Measurements from ENCODE around the gene PPDPF. TPM values are rescaled to one million over a fixed set of nuclear protein-coding genes. Genes with fewer than 3 reads are reported as not detected.

The PPDPF gene
- polyA plus RNA-seq, 2 of the 4 experiments (the other 2 are of a cell fraction), result 7.7 to 217 TPM

DNA sequence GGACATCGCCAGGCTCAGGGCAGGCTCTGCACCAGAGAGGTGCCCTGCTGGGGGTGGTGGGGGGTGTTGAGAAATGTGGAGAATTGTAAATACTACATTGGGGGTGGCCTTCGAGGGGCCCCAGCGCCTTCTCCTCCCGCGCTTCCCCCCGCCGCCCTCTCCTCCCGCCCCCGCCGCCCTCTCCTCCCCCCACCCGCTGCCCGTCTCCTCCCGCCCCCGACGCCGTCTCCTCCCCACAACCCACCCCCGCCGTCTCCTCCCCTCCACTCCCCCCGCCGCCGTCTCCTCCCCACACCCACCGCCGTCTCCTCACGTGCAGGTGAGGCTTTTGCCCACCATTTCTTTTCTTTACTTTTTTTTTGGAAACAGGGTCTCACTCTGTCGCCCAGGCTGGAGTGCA lies 28.5 kb downstream of the PPDPF start:
- ChIA-PET CTCF (interaction anchor here (1.0 to 9.1 kb wide), 2 partner anchors 10 to 226 kb away, joined by 3 to 93 read pairs; partner anchors contain the start of gene PTK6), POLR2A (no interaction called here)
- Histone ChIP-seq H3K4me3 (no peak overlapping the region), H3K27ac (no peak overlapping the region), H3K4me2 (no peak overlapping the region), H3K4me1 (peaks cover 12% of the 10 kb centered on the region), H3K9me3 (no peaks in the 10 kb centered on the region)
- no peak for FAIRE-seq
- TF ChIP-seq, protein P1, sequence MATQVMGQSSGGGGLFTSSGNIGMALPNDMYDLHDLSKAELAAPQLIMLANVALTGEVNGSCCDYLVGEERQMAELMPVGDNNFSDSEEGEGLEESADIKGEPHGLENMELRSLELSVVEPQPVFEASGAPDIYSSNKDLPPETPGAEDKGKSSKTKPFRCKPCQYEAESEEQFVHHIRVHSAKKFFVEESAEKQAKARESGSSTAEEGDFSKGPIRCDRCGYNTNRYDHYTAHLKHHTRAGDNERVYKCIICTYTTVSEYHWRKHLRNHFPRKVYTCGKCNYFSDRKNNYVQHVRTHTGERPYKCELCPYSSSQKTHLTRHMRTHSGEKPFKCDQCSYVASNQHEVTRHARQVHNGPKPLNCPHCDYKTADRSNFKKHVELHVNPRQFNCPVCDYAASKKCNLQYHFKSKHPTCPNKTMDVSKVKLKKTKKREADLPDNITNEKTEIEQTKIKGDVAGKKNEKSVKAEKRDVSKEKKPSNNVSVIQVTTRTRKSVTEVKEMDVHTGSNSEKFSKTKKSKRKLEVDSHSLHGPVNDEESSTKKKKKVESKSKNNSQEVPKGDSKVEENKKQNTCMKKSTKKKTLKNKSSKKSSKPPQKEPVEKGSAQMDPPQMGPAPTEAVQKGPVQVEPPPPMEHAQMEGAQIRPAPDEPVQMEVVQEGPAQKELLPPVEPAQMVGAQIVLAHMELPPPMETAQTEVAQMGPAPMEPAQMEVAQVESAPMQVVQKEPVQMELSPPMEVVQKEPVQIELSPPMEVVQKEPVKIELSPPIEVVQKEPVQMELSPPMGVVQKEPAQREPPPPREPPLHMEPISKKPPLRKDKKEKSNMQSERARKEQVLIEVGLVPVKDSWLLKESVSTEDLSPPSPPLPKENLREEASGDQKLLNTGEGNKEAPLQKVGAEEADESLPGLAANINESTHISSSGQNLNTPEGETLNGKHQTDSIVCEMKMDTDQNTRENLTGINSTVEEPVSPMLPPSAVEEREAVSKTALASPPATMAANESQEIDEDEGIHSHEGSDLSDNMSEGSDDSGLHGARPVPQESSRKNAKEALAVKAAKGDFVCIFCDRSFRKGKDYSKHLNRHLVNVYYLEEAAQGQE (IDR thresholded peaks at IDR 0.05), result no peak
- TF ChIP-seq CHD4 (IDR thresholded peaks at IDR 0.05; ENCODE audit: borderline replicate concordance) (no peak), RCOR1 (IDR thresholded peaks at IDR 0.05; ENCODE audit: low read depth, low read length) (no peak), CBX8 (IDR thresholded peaks at IDR 0.05) (no peak), POLR2AphosphoS2 (conservative IDR thresholded peaks at IDR 0.05; ENCODE audit: low read length) (no peak), EP300 (IDR thresholded peaks at IDR 0.05) (no peak), JUNB (IDR thresholded peaks at IDR 0.05) (no peak), JUN (IDR thresholded peaks at IDR 0.05) (no peak), GATA3 (IDR thresholded peaks at IDR 0.05; ENCODE audit: borderline replicate concordance) (no peak)
- TF ChIP-seq, protein P2, sequence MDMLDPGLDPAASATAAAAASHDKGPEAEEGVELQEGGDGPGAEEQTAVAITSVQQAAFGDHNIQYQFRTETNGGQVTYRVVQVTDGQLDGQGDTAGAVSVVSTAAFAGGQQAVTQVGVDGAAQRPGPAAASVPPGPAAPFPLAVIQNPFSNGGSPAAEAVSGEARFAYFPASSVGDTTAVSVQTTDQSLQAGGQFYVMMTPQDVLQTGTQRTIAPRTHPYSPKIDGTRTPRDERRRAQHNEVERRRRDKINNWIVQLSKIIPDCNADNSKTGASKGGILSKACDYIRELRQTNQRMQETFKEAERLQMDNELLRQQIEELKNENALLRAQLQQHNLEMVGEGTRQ (IDR thresholded peaks at IDR 0.05), result no peak
- no peak for DNase-seq (ENCODE audit: low read depth in 1 of 2, low spot score in 1 of 2)
- no peak for ATAC-seq
- 77% methylated on average over 8 of the region's 25 CpGs for whole genome bisulfite sequencing (ENCODE audit: missing lambda C conversion rate)

DNA sequence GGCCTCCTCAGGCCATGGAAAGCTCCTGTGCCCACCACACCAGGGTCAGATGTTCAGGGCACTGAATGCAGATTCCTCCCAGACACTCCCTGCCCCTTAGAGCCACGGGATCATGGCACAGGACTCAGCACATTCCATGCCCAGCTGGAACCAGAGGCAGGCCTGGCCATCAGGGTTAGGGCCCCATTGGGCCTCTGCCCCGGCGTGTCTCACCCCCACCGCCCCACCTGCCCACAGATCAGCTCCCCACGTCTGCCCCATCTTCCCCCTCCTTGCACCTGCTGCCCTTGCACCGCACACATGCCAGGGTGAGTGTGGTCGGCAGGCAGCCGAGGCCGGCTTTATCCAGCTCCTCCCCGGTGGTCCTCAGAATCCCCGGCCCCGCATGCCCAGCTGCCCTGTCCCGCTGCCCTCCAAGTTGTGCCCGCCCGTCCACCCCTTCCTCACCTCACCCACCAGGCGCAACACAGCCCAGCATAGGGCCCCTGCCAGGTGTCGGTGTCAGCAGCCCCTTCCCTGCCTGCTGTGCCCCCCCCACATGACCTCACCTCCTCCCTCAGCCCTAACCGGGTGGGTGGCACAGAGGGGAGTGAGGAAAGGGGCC lies 29.2 kb downstream of the PPDPF start:
- Histone ChIP-seq H3K9me3 (no peaks in the 10 kb centered on the region), H3K4me2 (no peak overlapping the region), H3K4me3 (no peak overlapping the region), H3K4me1 (peaks cover 12% of the 10 kb centered on the region), H3K27ac (no peak overlapping the region)
- no peak for DNase-seq (ENCODE audit: low read depth in 1 of 2, low spot score in 1 of 2)
- POLR2A ChIA-PET, result no interaction called here
- 81% methylated on average over 14 of the region's 18 CpGs for WGBS (ENCODE audit: missing lambda C conversion rate)
- no peak for TF ChIP-seq PHF8 (IDR thresholded peaks at IDR 0.05; ENCODE audit: borderline replicate concordance, low read depth)
- TF ChIP-seq EHMT2 (IDR thresholded peaks at IDR 0.05; ENCODE audit: low read depth), result no peak
- TF ChIP-seq CEBPB (IDR thresholded peaks at IDR 0.05), result no peak
- TF ChIP-seq FOXS1 (CRISPR knock-in tag; IDR thresholded peaks at IDR 0.05), result no peak
- TF ChIP-seq TP53 (CRISPR knock-in tag; IDR thresholded peaks at IDR 0.05), result no peak
- TF ChIP-seq RFX5 (IDR thresholded peaks at IDR 0.05), result no peak
- no peak for TF ChIP-seq ESRRA (IDR thresholded peaks at IDR 0.05; ENCODE audit: borderline replicate concordance, low read length)
- TF ChIP-seq, protein P3, sequence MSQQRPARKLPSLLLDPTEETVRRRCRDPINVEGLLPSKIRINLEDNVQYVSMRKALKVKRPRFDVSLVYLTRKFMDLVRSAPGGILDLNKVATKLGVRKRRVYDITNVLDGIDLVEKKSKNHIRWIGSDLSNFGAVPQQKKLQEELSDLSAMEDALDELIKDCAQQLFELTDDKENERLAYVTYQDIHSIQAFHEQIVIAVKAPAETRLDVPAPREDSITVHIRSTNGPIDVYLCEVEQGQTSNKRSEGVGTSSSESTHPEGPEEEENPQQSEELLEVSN (IDR thresholded peaks at IDR 0.05; ENCODE audit: borderline replicate concordance, low read depth), result no peak
- no peak for TF ChIP-seq CHD2 (IDR thresholded peaks at IDR 0.05; ENCODE audit: low read length, partially characterized antibody)
- no peak for TF ChIP-seq HEYL (CRISPR knock-in tag; IDR thresholded peaks at IDR 0.05)
- no peak for ATAC-seq
- no peak for FAIRE-seq
- CTCF ChIA-PET, result interaction anchor here (1.0 to 9.1 kb wide), 2 partner anchors 11 to 226 kb away, joined by 3 to 93 read pairs; partner anchors contain the start of gene PTK6

Data from A549 (cell line).